ENCODE data around the gene ANKRD44.

The ANKRD44 gene

DNA sequence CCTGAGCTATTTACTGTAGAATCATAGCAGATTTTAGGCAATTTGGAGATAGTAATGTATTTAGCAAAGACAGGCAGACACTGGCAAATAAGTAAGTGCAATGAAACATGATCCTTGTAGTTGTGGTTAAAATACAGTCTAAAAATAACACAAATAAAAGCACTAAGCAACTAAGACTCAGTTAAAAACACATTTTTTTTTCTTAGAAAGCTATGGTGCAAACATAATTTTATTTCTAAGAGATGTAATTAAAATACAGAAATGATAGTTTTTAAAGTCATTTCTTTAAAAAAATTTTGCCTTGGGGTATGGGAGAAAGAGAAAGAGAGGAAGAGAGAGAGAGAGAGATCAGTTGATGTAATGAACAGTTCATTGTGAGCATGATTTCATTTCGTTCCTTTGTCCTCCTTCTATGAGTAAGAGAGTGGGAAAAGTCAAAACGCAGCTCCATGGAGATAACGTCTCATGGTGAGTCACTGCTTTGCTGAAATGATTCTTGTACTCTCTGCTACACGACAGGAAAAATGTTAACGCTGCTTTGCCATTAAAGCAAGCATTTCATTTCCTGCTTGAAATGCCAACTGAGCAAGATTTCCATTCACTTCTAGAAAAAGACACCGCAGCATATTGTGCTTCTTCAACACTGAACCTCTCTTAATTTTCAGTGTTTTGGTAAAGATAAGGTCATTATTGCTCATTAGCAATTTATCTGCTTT lies 322.8 kb downstream of the ANKRD44 start:
- no peak for DNase-seq (ENCODE audit: low read depth, low spot score)

GRCh38 chr2:196987298-196987648 lies 323.3 kb downstream of the ANKRD44 start:
- no peak for DNase-seq (ENCODE audit: low read depth, low spot score)

- DNase-seq (ENCODE audit: low read depth, low spot score): no peak
Observed at GRCh38 chr2:196985511-196986183, 324.9 kb downstream of the ANKRD44 start.

DNA sequence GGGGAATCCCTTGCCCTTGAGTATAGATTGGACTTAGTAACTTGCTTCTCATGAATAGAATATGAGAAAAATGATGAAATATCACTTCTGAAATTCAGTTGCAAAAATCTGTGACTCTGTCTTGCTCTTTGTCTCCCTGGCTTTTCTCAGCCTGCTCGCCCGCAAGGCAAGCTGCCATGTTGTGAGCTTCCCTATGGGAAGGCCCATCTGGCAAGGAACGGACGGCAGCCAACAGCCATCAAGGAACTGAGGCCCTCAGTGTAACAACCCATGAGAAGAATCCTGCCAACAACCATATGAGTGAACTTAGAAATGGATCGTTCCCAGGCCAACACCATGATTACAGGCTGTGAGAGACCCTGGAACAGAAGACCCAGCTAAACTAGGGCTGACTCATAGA lies 325.7 kb downstream of the ANKRD44 start:
- no peak for DNase-seq (ENCODE audit: low read depth, low spot score)

- no peak for DNase-seq (ENCODE audit: low read depth, low spot score)
Observed at GRCh38 chr2:196983934-196984333, 326.6 kb downstream of the ANKRD44 start.

- no peak for DNase-seq (ENCODE audit: low read depth, low spot score)
Observed at GRCh38 chr2:196980473-196980872, 330.1 kb downstream of the ANKRD44 start.

- no peak for DNase-seq (ENCODE audit: low read depth, low spot score)
Observed at GRCh38 chr2:196980001-196980400, 330.6 kb downstream of the ANKRD44 start.

DNA sequence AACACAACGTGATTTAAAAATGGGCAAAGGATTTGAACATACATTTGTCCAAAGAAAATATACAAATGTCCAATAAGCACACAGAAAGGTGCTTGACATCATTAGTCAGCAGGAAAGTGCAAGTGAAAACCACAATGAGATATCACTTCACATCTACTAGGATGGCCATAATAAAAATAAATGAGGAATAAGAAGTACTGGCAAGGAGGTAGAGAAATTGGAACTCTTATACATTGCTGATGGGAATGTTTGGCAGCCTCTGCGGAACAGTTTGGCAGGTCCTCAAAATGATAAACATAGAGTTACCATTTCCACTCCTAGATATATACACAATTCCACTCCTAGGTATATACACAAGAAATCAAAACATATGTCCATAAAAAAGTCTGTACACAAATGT lies 333.1 kb downstream of the ANKRD44 start:
- DNase-seq (ENCODE audit: low read depth, low spot score): no peak

DNA sequence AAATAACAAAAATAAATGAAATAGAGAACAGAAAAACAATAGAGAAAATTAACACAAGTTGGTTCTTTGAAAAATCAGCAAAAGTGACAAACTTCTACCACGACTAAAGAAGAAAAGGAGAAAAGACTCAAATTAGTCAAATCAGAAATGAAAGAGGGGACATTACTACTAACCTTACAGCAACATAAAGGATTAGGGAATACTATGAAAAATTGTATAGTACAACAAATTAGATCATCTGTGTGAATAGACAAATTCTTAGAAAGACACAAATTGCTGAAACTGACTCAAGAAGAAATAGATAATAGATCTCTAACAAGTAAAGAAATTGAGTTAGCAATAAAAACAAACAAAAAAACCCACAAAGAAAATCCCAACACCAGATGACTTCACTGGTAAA lies 335.6 kb downstream of the ANKRD44 start:
- no peak for DNase-seq (ENCODE audit: low read depth, low spot score)

GRCh38 chr2:196971574-196972279 lies 338.9 kb downstream of the ANKRD44 start:
- DNase-seq (ENCODE audit: low read depth, low spot score): no peak

GRCh38 chr2:196970099-196970498 lies 340.5 kb downstream of the ANKRD44 start:
- no peak for DNase-seq (ENCODE audit: low read depth, low spot score)

- DNase-seq (ENCODE audit: low read depth, low spot score): no peak
Observed at GRCh38 chr2:196968516-196968915, 342.1 kb downstream of the ANKRD44 start.

DNA sequence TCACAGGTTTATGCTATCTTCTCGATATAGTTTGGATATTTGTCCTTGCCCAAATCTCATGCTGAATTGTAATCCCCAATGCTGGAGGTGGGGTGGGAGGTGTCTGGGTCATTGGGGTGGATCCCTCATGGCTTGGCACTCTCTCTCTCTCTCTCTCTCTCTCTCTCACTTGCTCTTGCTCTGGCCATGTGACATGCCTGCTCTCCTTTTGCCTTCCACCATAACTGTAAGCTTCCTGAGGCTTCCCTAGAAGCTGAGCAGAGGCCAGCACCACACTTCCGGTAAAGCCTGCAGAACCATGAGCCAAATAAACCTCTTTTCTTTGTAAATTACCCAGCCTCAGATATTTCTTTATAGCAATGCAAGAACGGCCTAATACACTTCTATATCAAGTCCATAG lies 342.8 kb downstream of the ANKRD44 start:
- DNase-seq (ENCODE audit: low read depth, low spot score): no peak

GRCh38 chr2:196967116-196967515 lies 343.5 kb downstream of the ANKRD44 start:
- DNase-seq (ENCODE audit: low read depth, low spot score): no peak

GRCh38 chr2:196966061-196966460 lies 344.5 kb downstream of the ANKRD44 start:
- DNase-seq (ENCODE audit: low read depth, low spot score): no peak

DNA sequence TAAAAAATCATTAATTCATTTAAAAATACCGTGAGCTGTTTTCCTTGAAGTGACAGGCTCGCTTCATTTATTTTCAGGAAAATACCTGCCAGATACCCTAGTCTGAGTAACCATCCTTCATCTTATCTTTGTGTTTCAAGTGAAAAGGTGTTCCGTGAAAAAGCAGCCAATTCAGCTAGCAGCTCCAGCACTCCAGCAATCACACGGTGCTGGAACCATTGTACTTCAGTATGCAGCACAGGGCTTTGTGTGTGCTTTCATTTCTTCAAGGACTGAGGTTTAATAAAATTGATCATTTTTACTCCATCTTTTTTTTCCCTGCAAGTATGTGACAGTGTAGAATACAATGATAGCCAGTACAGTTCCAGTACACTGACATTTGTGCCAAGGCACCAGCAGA lies 344.9 kb downstream of the ANKRD44 start:
- DNase-seq (ENCODE audit: low read depth, low spot score): no peak

GRCh38 chr2:196963961-196964360 lies 346.6 kb downstream of the ANKRD44 start:
- no peak for DNase-seq (ENCODE audit: low read depth, low spot score)

GRCh38 chr2:196963043-196963442 lies 347.5 kb downstream of the ANKRD44 start:
- no peak for DNase-seq (ENCODE audit: low read depth, low spot score)

DNA sequence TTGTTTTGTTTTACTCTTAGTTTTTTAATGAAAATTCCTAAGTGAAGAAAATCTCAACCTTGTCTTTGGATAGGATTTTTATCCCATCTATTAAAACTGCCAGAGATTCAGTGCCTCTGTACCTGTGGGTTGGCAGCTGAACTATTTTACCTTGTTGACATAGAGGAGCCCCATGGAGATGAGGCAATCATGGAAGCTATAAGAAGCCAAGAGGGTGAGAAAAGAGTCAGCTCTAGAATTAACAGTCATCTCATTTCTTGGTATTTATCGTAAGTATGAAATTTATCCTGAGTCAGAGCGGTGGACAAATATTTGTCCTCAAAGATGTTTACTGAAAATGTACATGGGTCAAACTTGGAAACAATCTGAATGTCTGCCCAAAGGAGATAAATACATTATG lies 348.3 kb downstream of the ANKRD44 start:
- no peak for DNase-seq (ENCODE audit: low read depth, low spot score)

DNA sequence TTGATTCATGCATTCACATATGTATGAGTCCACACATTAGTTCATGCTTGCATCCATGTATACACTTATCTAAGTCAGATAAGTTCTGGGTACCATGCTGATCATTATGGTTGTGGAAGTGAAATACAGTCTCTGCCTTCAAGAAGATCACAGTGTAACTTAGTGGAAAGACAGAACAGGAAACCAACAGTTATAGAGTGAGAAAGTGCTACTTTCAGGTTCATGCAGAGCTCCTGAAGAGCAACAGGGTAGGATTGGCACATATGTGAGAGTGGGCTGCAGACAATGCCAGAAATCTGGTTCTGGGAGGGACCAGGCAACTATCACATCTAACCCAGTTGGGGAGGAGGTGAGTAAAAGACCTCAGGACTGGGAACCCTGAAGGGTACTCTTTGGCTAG lies 348.7 kb downstream of the ANKRD44 start:
- DNase-seq (ENCODE audit: low read depth, low spot score): no peak

DNA sequence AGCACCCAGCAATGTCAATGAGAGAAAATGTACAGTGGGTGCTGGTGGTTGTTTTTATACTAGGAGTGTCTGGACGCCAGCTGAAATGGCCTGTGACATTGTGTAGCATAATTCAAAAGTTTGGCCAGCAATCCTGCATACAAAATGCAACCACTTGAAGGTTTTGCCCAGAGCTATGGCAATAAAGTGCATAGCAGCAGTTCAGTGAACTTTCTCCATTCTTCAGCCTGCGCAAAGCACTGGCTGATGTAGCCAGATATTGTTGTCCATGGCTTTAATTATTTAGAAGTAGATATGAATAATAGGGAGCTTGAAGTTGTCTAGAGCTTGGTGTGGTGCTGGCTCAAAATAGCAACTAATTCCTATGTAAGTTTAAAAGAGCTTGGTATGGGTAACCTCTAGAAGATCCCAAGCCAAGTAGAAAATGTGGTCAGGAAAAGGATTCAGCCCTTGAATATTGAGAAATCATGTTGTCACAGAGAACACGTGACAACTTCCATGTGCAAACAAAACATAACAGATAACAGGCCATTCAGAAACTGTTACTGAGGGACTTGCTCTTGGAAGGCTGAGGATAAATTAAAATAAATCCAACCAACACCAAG lies 350.7 kb downstream of the ANKRD44 start:
- no peak for DNase-seq (ENCODE audit: low read depth, low spot score)

GRCh38 chr2:196959281-196959680 lies 351.3 kb downstream of the ANKRD44 start:
- DNase-seq (ENCODE audit: low read depth, low spot score): no peak
